Stimulated activated CD8-positive, alpha-beta memory T cell treated with anti-CD3 and anti-CD28 coated beads, Interleukin-12 subunit alpha, Interleukin-12 subunit beta, amount 100 ng/mL, for 4 hours (primary cell): ENCODE measurements around the gene MRPS27.
"Not testable (repeated sequence)": the region's sequence is repeated elsewhere in the genome, so short reads cannot be mapped to it uniquely, and the experiment has no call there.

ENCODE experiments used
- DNase-seq: peaks from one replicate; pipeline ENCODE4 v3.0.0-alpha.2; 2020; ENCODE audit warnings: low read depth

The MRPS27 gene

DNA sequence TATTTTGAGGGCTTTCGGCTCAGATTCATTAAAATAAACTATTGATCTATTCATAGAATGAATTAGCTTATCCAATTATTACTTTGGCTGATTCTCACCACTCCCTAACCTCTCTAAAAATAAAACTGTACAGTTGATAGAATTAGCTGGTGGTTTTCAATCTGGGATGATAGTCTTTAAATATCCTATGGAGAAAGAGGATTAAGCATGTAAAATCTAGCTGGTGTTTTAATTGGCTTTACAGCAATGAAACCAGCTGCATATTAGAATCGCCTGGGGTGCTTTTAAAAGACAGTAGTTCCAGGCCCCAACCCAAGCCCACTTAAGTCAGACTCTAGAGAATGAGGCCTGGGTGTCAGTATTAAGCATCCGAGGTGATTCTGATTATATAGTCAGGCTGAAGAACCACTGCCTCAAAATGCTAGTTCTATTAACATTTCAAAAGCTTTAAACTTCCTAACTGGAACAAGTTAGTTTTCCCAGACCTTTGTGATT, 117.7 kb downstream of the MRPS27 start:
- DNase-seq = no peak

DNA sequence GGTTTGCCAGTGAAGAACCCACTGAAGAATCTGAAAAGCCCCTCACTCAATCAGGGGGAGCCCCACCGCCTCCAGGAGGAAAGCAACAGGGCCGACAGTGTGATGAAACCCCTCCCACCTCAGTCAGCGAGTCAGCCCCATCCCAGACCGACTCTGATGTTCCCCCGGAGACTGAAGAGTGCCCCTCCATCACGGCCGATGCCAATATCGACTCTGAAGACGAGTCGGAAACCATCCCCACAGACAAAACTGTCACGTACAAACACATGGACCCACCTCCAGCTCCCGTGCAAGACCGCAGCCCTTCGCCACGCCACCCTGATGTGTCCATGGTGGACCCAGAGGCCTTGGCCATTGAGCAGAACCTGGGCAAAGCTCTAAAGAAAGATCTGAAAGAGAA, 120.4 kb downstream of the MRPS27 start:
- no peak for DNase-seq

DNA sequence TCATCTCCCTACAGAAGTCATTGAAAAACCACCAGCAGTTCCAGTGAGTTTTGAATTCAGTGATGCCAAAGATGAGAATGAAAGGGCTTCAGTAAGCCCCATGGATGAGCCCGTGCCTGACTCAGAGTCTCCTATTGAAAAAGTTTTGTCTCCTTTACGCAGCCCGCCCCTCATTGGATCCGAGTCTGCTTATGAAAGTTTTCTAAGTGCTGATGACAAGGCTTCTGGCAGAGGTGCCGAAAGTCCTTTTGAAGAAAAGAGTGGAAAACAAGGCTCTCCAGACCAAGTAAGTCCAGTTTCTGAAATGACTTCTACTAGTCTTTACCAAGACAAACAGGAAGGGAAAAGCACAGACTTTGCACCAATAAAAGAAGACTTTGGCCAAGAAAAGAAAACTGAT, 122.6 kb downstream of the MRPS27 start:
- no peak for DNase-seq

DNA sequence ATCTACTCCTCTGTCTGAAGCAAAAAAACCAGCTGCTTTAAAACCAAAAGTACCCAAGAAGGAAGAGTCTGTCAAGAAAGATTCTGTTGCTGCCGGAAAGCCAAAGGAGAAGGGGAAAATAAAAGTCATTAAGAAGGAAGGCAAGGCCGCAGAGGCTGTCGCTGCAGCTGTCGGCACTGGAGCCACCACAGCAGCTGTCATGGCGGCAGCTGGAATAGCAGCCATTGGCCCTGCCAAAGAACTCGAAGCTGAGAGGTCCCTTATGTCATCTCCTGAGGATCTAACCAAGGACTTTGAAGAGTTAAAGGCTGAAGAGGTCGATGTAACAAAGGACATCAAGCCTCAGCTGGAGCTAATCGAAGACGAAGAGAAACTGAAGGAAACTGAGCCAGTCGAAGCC, 124.5 kb downstream of the MRPS27 start:
- no peak for DNase-seq

DNA sequence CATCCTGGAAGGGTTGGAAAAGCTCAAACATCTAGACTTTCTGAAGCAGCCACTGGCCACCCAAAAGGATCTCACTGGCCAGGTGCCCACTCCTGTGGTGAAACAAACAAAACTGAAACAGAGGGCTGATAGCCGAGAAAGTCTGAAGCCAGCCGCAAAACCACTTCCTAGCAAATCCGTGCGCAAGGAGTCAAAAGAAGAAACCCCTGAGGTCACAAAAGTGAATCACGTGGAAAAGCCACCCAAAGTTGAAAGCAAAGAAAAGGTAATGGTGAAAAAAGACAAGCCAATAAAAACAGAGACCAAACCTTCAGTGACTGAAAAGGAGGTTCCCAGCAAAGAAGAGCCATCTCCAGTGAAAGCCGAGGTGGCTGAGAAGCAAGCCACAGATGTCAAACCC, 125.2 kb downstream of the MRPS27 start:
- DNase-seq = no peak

DNA sequence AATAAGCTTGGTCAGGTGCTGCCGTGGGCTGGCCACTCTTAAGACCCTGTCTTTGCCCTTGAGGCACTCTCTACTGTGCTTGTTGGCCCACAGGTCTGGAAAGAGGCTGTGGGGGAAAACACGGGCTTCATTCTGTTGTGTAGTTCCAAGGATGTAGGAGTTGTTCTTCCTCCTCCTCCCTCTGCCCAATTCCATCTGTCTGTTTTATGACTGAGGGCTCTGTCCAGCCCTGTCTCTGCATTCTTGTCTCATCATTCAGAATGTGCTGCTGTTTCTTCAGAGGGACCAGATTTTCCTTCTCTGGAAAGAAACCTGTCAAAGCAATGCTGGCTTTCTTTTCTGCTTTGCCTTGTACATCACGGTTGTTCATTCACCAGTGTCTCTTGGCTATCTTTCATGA, 128.6 kb downstream of the MRPS27 start:
- DNase-seq = no peak

DNA sequence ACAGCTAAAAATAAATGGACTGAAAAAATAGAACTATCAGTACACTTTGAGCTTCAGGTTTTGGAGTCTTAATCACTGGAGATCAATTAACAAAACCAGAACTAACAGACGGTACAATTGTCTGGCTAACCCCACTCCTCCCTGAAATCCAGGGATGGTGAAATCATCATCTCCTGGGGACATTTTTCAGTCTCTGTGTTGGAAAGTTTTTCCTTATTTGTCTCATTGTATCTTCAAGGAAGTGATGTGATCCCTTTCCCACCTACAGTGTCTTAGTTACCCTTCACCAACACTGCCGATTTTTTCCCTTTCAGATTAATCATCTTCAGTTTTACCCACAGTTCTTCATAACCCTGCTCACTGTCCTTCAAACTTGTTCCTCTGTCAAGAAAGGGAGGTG, 130.9 kb downstream of the MRPS27 start:
- DNase-seq = no peak

DNA sequence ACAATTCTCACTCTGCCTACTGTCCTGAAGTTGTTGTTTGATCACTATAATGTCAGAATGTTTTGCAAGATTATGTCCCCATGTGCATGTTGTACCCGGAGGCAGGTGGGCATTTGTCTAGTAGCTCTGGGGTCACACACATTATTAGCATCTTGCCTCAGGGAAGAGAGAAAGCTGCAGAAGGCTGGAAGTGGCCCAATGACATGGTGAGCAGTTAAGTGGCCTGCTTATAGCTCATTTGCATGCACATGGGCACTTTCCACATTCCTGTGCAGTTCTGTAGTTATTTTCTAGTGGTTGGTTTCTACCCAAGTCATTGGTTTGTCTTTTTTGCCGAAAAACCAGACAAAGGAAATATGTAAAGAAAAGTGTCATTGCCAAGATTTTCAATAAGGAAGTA, 131.9 kb downstream of the MRPS27 start:
- no peak for DNase-seq

DNA sequence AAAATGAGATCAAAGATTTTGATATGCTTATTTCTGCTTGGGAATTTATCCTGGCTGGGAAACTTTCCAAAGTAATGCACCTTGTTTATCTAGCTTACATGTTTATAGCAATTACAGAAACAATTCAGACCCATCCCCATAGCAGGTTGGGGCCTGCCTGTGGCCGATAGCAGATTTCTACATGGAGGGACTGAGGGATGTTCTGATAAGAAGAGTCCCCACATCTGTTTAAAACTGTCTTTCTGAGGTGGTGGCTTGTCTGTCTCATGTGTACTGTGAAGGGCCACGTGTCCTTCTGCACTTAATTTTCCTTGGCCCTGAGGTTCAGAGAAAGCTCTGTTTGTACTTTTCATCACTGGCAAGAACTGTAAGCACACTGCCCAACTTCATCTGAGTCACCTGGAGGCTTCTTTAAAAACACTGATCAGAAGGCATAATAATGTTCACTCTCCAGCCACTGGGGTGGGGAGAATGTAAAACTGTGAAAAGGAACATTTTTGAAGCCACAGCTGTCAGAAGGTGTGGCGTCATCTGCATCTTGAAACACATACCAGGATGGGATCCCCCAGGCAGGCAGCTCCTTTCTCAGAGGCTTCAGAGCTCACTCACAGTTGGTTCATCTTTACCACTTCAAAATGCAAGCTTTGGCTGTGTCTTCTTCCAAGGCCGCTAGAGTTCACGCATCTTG, 132.5 kb downstream of the MRPS27 start:
- DNase-seq = no peak

DNA sequence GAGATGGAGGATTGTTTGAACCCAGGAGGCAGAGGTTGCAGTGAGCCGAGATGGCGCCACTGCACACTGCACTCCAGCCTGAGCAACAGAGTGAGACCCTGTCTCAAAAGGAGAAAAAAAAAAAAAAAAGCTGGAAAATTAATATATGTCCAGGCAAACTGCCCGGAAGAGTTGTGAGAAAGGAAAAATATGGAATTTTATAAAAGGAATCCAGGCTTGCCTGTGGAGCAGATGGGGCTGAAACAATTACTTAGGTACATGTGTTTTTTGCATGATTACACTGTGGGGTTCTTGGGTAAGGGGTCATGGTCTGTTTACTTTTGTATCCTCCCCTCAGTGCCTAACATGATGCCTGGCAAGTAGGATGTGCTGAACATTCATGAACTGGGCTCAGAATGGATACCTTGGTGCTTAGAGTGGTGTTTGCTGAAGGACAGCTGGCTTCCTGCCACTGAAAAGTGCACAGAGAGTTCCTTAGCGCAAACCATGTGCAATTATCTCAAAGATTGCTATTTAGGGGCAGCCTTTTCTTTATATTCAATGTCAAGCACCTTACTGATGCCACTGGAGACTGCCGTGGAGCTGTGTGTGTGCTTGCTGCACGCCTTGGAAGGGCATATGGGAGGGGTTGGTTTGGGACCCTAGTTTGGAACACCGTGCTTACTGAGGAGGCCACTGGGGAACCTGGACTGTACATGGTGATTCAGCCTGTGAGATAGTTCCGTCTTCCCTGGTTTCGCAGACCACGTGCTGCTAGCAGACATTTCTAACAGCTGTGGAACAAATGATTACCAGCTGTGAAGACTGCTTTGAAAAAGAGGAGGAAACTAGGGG, 134.3 kb downstream of the MRPS27 start:
- no peak for DNase-seq

DNA sequence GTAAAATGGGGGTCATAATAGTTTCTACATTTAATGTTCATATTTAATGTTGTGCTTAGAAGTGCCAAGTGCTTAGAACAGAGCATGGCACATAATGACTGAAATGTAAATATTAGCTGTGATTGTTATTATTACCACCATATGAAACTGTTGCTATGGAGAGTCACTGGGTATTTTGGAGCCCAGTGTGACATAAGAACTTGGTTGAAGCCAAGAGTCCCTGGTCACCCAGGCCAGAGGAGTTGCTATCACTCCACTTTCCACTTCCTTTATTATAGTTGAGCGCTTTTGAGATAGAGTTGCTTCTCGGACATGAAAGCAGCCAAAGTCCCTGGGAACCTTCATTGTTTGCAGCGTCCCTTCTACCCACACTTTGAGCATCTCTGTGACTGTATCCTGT, 135.6 kb downstream of the MRPS27 start:
- no peak for DNase-seq

DNA sequence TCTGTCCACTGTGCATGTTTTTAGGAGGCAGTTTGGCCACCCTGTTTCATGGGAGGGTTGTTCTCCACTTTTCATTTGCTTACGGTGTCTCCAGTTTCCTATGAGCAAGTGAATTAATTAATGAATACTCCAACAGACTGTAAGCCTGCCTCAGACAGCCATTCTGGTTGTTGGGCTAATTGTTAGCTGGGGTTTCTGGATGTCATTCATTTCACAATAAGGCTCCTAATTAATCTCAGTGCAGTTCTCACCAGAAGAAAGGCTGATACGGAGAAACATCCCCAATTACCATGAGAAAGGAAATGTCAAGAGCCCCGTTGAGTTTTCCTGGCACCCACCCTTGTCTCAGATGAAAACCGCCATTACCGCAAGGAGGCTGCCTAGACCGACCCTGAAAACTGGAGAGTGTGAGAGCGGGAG, 136.9 kb downstream of the MRPS27 start:
- DNase-seq = no peak

DNA sequence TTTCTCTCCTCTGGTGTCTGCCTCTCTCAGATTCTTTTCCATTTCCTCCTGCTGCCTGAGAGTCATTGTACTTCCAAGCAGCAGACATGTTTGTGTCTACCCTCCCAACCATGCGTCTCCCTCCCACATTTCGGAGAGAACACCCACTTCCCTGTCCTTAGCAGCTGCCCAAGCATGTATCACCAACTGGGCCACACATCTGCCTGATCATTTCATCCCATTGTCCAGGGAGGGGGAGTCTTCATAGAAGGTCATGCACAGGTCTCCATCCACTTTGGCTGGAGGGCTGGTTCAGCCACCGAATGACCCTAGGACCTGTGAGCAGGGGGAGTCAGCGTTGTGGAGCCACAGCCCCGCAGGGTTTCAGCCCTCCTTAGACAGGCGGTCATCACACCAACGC, 137.4 kb downstream of the MRPS27 start:
- no peak for DNase-seq

DNA sequence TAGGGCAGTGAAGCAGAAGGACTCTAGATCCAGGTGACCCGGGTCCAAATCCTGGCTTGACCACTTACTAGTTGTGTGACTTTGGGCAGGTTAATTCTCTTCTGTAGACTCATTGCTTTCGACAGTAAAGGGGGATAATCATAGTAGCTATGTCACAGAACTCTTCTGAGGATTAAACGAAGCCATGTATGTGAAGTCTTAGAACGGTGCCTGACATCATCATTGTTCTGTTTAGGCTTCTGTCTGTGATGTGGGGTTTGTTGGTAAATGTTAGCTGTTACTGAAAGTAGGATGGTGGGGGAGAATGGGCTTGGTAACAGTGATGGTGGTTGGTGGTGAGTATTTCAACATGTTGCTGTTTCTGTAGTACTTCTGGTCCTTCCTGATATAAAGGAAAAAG, 139.1 kb downstream of the MRPS27 start:
- no peak for DNase-seq

DNA sequence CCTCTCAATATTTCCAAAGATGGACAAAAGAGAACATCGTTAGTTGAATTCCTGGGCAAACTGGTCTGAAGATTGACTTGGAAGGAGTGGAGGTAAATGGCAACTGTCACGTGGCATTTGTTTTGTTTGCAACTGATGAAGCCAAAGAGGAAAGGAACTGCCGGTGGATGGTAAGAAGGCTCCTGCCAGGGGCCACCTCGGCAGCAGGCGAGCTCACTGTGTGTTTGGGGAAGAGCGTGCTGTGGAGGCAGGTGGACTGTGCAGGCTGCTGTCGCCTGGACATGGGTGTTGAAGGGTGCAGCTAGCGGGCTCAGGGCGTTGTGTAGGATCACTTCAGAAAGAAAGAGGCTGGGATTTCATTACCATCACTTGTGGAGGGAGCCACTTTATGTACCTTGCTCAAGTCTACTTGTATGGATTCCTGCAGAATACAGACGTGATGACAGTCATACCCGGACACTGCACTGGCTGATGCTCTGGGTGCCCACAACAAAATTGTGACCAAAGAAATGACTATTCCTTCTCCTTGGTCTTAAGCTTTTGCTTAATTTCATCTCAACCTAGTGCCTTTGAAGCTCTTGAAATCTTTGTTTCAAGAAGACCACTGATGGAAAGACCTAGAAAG, 140.1 kb downstream of the MRPS27 start:
- DNase-seq = no peak

DNA sequence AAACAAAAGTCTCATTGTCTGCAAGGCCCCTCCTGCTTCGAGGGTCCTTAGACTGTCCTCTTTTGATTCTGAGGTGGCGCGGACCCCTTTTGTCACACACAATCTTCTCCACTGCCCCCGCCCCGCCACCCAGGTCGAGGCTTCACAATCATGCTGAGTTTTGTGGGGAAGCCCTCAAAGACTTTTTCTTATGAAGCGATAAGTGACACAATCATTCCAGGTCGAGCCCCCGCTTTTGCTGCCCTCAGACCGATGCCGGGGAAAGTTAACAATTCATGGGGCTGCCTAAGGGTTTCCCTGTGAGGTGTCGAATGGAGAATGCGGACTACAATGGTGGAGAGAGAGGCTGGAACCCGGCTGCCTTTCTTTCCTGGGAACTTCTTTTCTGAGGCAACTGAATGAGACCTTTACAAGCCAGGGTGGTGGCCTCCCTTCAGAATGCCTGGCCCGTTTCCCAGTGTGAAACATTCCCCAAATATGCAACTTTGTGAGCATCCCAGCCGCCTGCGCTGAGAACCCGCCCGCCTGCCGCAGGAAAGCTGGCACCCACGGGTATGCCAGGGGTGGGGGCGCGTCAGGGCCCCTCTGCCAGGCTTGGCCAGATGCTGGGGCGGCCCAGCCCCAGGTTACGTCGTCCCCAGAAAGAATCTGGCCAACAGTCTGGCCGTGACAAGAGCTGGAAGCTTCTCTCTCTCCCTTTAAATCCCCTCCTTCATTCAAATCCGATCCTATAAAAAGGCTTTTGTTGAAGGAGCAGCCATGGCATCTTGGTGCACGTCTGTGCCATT, 140.8 kb downstream of the MRPS27 start:
- DNase-seq = no peak

DNA sequence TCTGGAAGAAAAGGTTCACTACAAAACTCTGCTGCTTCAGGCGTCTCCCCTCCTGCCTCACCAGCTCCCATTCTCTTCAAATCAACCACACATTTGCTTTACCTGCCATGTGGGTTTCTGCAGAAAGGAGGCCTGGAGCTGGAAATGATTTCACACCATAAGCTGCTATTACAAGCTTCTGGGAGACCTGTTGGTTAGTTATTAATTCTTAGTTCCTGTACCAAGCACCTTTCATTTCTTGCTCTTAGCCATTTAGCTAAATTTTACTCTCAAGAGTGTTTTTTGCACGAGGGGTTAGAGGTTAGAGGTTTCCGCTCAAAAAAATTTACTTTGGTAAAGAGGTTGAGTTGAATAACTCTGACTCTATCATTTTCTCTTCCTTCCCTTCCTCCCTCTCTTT, 142.5 kb downstream of the MRPS27 start:
- DNase-seq = no peak

DNA sequence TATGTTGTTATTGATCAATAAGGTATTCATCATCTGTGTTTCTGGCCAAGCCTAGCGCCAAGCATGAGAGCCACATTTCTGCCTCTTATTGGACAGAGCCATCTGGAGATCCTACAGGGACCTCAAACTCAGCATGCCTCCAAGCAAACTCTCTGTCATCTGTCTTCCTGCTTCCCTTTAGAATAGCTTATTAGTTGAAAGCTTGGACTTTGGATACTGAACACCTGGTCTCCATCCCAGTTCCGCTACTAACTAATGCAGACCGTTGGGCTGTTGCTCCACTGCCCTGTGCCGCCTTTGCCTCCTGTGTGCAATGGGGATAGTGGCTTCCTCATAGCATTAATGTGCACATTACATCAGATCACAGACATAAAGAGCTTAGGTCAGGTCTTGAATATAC, 147.3 kb downstream of the MRPS27 start:
- no peak for DNase-seq

DNA sequence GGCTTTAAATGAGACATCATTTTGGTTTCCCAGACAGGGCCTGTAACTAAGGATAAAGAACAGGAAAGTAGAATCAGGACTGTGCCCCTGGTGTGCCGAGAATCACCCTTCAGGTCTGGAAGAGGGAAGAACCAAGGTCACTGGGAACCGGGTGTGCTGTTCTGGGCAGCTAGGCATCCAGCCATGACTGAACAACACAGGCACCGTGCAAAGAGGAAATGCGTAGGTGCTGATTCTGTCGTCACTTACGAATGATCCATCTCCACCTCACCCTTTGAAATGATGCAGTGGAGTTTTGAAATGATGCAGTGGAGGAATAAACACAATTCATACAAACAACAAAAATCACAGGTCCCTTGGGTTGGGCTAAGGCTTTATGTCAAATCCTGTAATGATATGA, 148.4 kb downstream of the MRPS27 start:
- DNase-seq = no peak

DNA sequence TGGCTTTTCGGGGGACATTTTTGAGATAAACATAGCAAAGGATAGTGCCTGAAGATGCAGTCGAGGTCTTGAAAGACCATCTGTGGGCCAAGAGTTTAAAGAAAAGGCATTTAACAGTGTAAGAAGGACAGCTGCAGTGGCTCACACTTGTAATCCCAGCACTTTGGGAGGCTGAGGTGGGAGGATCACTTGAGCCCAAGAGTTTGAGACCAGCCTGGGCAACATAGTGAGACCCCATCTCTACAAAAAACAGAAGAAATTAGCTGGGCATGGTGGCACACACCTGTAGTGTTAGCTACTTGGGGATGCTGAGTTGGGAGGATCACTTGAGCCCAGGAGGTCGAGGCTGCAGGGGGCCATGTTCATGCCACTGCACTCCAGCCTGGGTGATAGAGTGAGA, 148.9 kb downstream of the MRPS27 start:
- DNase-seq = not testable (repeated sequence)

DNA sequence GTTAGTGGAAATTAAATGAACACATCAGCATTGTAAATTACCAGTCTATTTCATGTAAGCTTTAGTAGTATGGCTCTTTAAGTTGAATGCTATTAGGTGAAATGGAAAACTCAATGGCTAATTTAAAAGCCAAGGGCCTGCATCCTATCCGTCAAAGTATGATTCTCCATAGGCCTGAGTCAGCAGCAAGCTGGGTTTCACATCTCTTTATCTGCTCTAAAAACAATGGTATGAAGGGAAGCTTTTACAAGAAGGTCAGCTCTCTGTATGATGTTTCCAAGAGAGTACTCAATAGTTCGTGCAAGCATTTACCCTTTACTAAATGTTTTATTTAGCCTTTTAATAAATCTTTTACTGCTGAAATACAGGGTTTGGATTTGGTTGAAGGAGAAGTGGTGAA, 149.9 kb downstream of the MRPS27 start:
- no peak for DNase-seq
